ENCODE results near the gene GBP6.

Gene GBP6

GRCh38 chr1:89352421-89352820 is 11.4 kb upstream of the GBP6 start:
- H3K9ac ChIP-seq (ENCODE audit: low read length), result no peak overlapping the region
- H3K4me1 ChIP-seq (ENCODE audit: low read length), result no peaks in the 10 kb centered on the region
- H3K4me2 ChIP-seq (ENCODE audit: low read depth, low read length), result no peak overlapping the region
- H3K4me3 ChIP-seq (ENCODE audit: low read length), result no peak overlapping the region
- no peaks in the 10 kb centered on the region for H4K20me1 ChIP-seq (ENCODE audit: insufficient read depth, low read length)
- no peaks in the 10 kb centered on the region for H3K9me3 ChIP-seq (replicated peaks; ENCODE audit: insufficient read depth, low read length)
- TF ChIP-seq EZH2phosphoT487 (IDR thresholded peaks at IDR 0.05; ENCODE audit: low read length) (no peak), EZH2 (optimal IDR thresholded peaks at IDR 0.05; ENCODE audit: low read depth, low read length) (no peak)
- H2AFZ ChIP-seq (ENCODE audit: low read length), result no peak overlapping the region
- H3K36me3 ChIP-seq (replicated peaks; ENCODE audit: insufficient read depth, low read length), result no peaks in the 10 kb centered on the region
- no peak for DNase-seq
- H3K9me2 ChIP-seq (replicated peaks; ENCODE audit: insufficient read depth, low read length), result no peaks in the 10 kb centered on the region
- no peak overlapping the region for H3K27ac ChIP-seq (ENCODE audit: low read length)
- H3K79me2 ChIP-seq (ENCODE audit: low read length), result no peaks in the 10 kb centered on the region
- H3K27me3 ChIP-seq (replicated peaks; ENCODE audit: insufficient read depth, low read length), result no peaks in the 10 kb centered on the region
- H3F3A ChIP-seq (ENCODE audit: insufficient read depth, low read length), result no peaks in the 10 kb centered on the region

GRCh38 chr1:89354205-89354604 is 9.7 kb upstream of the GBP6 start:
- TF ChIP-seq EZH2phosphoT487 (IDR thresholded peaks at IDR 0.05; ENCODE audit: low read length) (no peak), EZH2 (optimal IDR thresholded peaks at IDR 0.05; ENCODE audit: low read depth, low read length) (no peak), CTCF (IDR thresholded peaks at IDR 0.05; ENCODE audit: low read length) (no peak)
- no peaks in the 10 kb centered on the region for H3K79me2 ChIP-seq (ENCODE audit: low read length)
- no peak overlapping the region for H3K9ac ChIP-seq (ENCODE audit: low read length)
- no peaks in the 10 kb centered on the region for H3K9me2 ChIP-seq (replicated peaks; ENCODE audit: insufficient read depth, low read length)
- H3K4me1 ChIP-seq (ENCODE audit: low read length), result no peaks in the 10 kb centered on the region
- H2AFZ ChIP-seq (ENCODE audit: low read length), result no peak overlapping the region
- H3K27me3 ChIP-seq (replicated peaks; ENCODE audit: insufficient read depth, low read length), result no peaks in the 10 kb centered on the region
- no peaks in the 10 kb centered on the region for H3F3A ChIP-seq (ENCODE audit: insufficient read depth, low read length)
- DNase-seq, result no peak
- no peak overlapping the region for H3K27ac ChIP-seq (ENCODE audit: low read length)
- no peaks in the 10 kb centered on the region for H3K9me3 ChIP-seq (replicated peaks; ENCODE audit: insufficient read depth, low read length)
- H4K20me1 ChIP-seq (ENCODE audit: insufficient read depth, low read length), result no peaks in the 10 kb centered on the region
- no peak overlapping the region for H3K4me2 ChIP-seq (ENCODE audit: low read depth, low read length)
- H3K36me3 ChIP-seq (replicated peaks; ENCODE audit: insufficient read depth, low read length), result no peaks in the 10 kb centered on the region
- no peak overlapping the region for H3K4me3 ChIP-seq (ENCODE audit: low read length)

- no peak for DNase-seq
- H3K27ac ChIP-seq (ENCODE audit: low read length), result no peak overlapping the region
- H3K4me2 ChIP-seq (ENCODE audit: low read depth, low read length), result no peak overlapping the region
Measured at GRCh38 chr1:89355056-89355455, 8.8 kb upstream of the GBP6 start.

More at GRCh38 chr1:89355056-89355455, 8.8 kb upstream of the GBP6 start:
- no peaks in the 10 kb centered on the region for H3K9me2 ChIP-seq (replicated peaks; ENCODE audit: insufficient read depth, low read length)
- no peak overlapping the region for H2AFZ ChIP-seq (ENCODE audit: low read length)
- H3K4me3 ChIP-seq (ENCODE audit: low read length), result no peak overlapping the region
- no peaks in the 10 kb centered on the region for H3K27me3 ChIP-seq (replicated peaks; ENCODE audit: insufficient read depth, low read length)
- TF ChIP-seq EZH2phosphoT487 (IDR thresholded peaks at IDR 0.05; ENCODE audit: low read length) (no peak), CTCF (IDR thresholded peaks at IDR 0.05; ENCODE audit: low read length) (no peak), EZH2 (optimal IDR thresholded peaks at IDR 0.05; ENCODE audit: low read depth, low read length) (no peak)
- no peaks in the 10 kb centered on the region for H3K4me1 ChIP-seq (ENCODE audit: low read length)
- H3K36me3 ChIP-seq (replicated peaks; ENCODE audit: insufficient read depth, low read length), result no peaks in the 10 kb centered on the region
- H3K79me2 ChIP-seq (ENCODE audit: low read length), result no peaks in the 10 kb centered on the region
- no peak overlapping the region for H3K9ac ChIP-seq (ENCODE audit: low read length)
- H3K9me3 ChIP-seq (replicated peaks; ENCODE audit: insufficient read depth, low read length), result no peaks in the 10 kb centered on the region
- no peaks in the 10 kb centered on the region for H4K20me1 ChIP-seq (ENCODE audit: insufficient read depth, low read length)
- no peaks in the 10 kb centered on the region for H3F3A ChIP-seq (ENCODE audit: insufficient read depth, low read length)

Measured in MM.1S (cell line).